Natural killer cell (primary cell): ENCODE data around the gene DOK6. TPM values are rescaled to one million over a fixed set of nuclear protein-coding genes. Genes with fewer than 3 reads are reported as not detected.

Experiments
- ATAC-seq, 3 donors: fragments of 150-1000 bp in 2 of 3; fragments of 200-7000 bp in 1 of 3; cut with Tn5 transposase; 1 replicate in 1 of 3; 2 replicates in 2 of 3; pipeline ENCODE4 v1.10.0; 2021; ENCODE audit warnings: mild to moderate bottlenecking in 2 of 3, moderate library complexity in 2 of 3
- DNase-seq, 2 donors: peaks; one replicate each; pipeline versions ENCODE4 v3.0.0 to v3.0.0-alpha.2; 2013 to 2021; ENCODE audit warnings: mixed read lengths in 1 of 2
- H3K27ac ChIP-seq: one replicate; pipeline ENCODE4 v1.5.1; 2013; ENCODE audit warnings: mild to moderate bottlenecking, low read length
- H3K27me3 ChIP-seq: one replicate; pipeline ENCODE4 v1.6.1; 2013; ENCODE audit warnings: low read length; ENCODE audit not compliant: control insufficient read depth, insufficient read depth
- H3K36me3 ChIP-seq: one replicate; pipeline ENCODE4 v1.6.1; 2013; ENCODE audit warnings: low read length; ENCODE audit not compliant: control insufficient read depth, insufficient read depth
- H3K4me1 ChIP-seq: one replicate; pipeline ENCODE4 v1.6.1; 2013; ENCODE audit warnings: low read length; ENCODE audit not compliant: control insufficient read depth, insufficient read depth
- H3K4me3 ChIP-seq: one replicate; pipeline ENCODE4 v1.5.1; 2013; ENCODE audit warnings: low read length
- H3K9me3 ChIP-seq: one replicate; pipeline ENCODE4 v1.6.1; 2013; ENCODE audit warnings: low read length; ENCODE audit not compliant: control insufficient read depth, insufficient read depth
- H3K27ac Mint-ChIP-seq, 2 donors: one replicate each; pipeline ENCODE4 v1.8.0; 2022; ENCODE audit warnings: mild to moderate bottlenecking in 2 of 2, mixed read lengths in 2 of 2, moderate library complexity in 1 of 2
- H3K27me3 Mint-ChIP-seq, 2 donors: one replicate each; pipeline ENCODE4 v1.8.0; 2022; ENCODE audit warnings: low read depth in 2 of 2, mixed read lengths in 2 of 2
- H3K36me3 Mint-ChIP-seq: one replicate; pipeline ENCODE4 v1.8.0; 2022; ENCODE audit warnings: mixed read lengths
- H3K4me1 Mint-ChIP-seq, 2 donors: one replicate each; pipeline ENCODE4 v1.8.0; 2022; ENCODE audit warnings: mixed read lengths in 2 of 2
- H3K4me3 Mint-ChIP-seq: one replicate; pipeline ENCODE4 v1.8.0; 2022; ENCODE audit warnings: mild to moderate bottlenecking, moderate library complexity, mixed read lengths
- H3K9me3 Mint-ChIP-seq, 2 donors: one replicate each; pipeline ENCODE4 v1.8.0; 2022; ENCODE audit warnings: mixed read lengths in 2 of 2
- CTCF ChIP-seq: fragments of 200-600 bp; IDR thresholded peaks from one replicate; pipeline ENCODE4 v1.8.0; 2022; ENCODE audit warnings: antibody characterized with exemption
- WGBS: methylation state at CpG from one replicate; pipeline ENCODE4 v1.1.7; 2013; ENCODE audit warnings: missing lambda C conversion rate; ENCODE audit not compliant: insufficient coverage; 5-methylcytosine and 5-hydroxymethylcytosine counted together
- intact Hi-C: fragments of 100-400 bp; cut with micrococcal nuclease; formaldehyde crosslinking; loops from one replicate; pipeline ENCODE4 v1.14.2; 2022
- total RNA-seq, 4 donors: library from RNA; stranded (reverse); fragments of 120-200 nt in 1 of 4; gene quantifications; one replicate each; pipeline versions ENCODE4 v1.2.3 to v1.2.4, GENCODE V29; 2013 to 2022

Gene DOK6
- total RNA-seq, 3 donors from 2014 or later (not counting 1 experiment from before 2014, with no cell fraction given): 0.02 TPM; not detected in 2

- TF ChIP-seq CTCF: peak; percentile 39
- Mint-ChIP-seq H3K27ac (no peak overlapping the region), H3K9me3 (no peaks in the 10 kb centered on the region), H3K27me3 (peaks cover 5 to 37% of the 10 kb centered on the region in 2 donors), H3K4me1 (peaks cover 6 to 9% of the 10 kb centered on the region in 2 donors), H3K36me3 (no peaks in the 10 kb centered on the region), H3K4me3 (no peak overlapping the region)
- DNase-seq (peak in 1 of 2 donors; percentile 57), ATAC-seq (peak in 2 of 3 donors; percentile 66 to 75)
- 85% methylated on average over 4 of the region's 6 CpGs for WGBS
- Histone ChIP-seq H3K4me3 (no peak overlapping the region), H3K27ac (no peak overlapping the region), H3K36me3 (no peaks in the 10 kb centered on the region), H3K9me3 (no peaks in the 10 kb centered on the region), H3K4me1 (no peaks in the 10 kb centered on the region), H3K27me3 (peaks cover 6% of the 10 kb centered on the region)
- intact Hi-C loops: loop anchor here (1.0 to 5.0 kb wide), 2 partner anchors 436 to 450 kb away; no protein-coding TSS in a partner anchor
Measured at GRCh38 chr18:69636529-69637301, 236.0 kb downstream of the DOK6 start.

GRCh38 chr18:69638056-69638455 lies 237.4 kb downstream of the DOK6 start:
- H3K4me1 Mint-ChIP-seq: peaks cover 6 to 9% of the 10 kb centered on the region in 2 donors
- H3K27me3 Mint-ChIP-seq: peaks cover 5 to 32% of the 10 kb centered on the region in 2 donors
- Histone ChIP-seq H3K36me3 (no peaks in the 10 kb centered on the region), H3K4me1 (no peaks in the 10 kb centered on the region), H3K4me3 (no peak overlapping the region), H3K27ac (no peak overlapping the region), H3K9me3 (no peaks in the 10 kb centered on the region), H3K27me3 (peaks cover 6% of the 10 kb centered on the region)
- WGBS: no CpG with 5 or more reads among the region's 1 CpG
- H3K27ac Mint-ChIP-seq: no peak overlapping the region
- intact Hi-C loops: loop anchor here (5.0 kb wide), 1 partner anchor 434 kb away; no protein-coding TSS in a partner anchor
- TF ChIP-seq CTCF: no peak
- DNase-seq (no peak), ATAC-seq (no peak)
- H3K4me3 Mint-ChIP-seq: no peak overlapping the region
- no peaks in the 10 kb centered on the region for H3K9me3 Mint-ChIP-seq
- no peaks in the 10 kb centered on the region for H3K36me3 Mint-ChIP-seq

- no peak overlapping the region for H3K4me3 ChIP-seq
- H3K27me3 ChIP-seq: peaks cover 10% of the 10 kb centered on the region
- ATAC-seq (no peak), DNase-seq (no peak)
- no peak for TF ChIP-seq CTCF
- intact Hi-C loops: no loop called here
- H3K9me3 ChIP-seq: no peaks in the 10 kb centered on the region
- WGBS: 96% methylated on average over 3 of the region's 3 CpGs
- Mint-ChIP-seq H3K27ac (no peak overlapping the region), H3K36me3 (no peaks in the 10 kb centered on the region), H3K27me3 (peaks cover 16 to 50% of the 10 kb centered on the region in 2 donors), H3K9me3 (no peaks in the 10 kb centered on the region), H3K4me1 (no peaks in the 10 kb centered on the region), H3K4me3 (no peak overlapping the region)
- H3K27ac ChIP-seq: no peak overlapping the region
- no peaks in the 10 kb centered on the region for H3K4me1 ChIP-seq
- H3K36me3 ChIP-seq: no peaks in the 10 kb centered on the region
Measured at GRCh38 chr18:69647702-69648101, 247.0 kb downstream of the DOK6 start.
